HG02642 (cell line): ENCODE results near the gene SEPTIN14.
"Not testable (repeated sequence)": the region's sequence is repeated elsewhere in the genome, so short reads cannot be mapped to it uniquely, and the experiment has no call there.

ENCODE experiments used
- ATAC-seq: cut with Tn5 transposase; IDR thresholded peaks from one replicate; pipeline ENCODE4 v1.9.1; 2021; ENCODE audit warnings: mild to moderate bottlenecking; ENCODE audit not compliant: unreplicated experiment, poor library complexity

The SEPTIN14 gene

GRCh38 chr7:55786901-55787300 lies 75.7 kb downstream of the SEPTIN14 start:
- no peak for ATAC-seq

GRCh38 chr7:55785444-55785843 lies 77.1 kb downstream of the SEPTIN14 start:
- not testable (repeated sequence) for ATAC-seq

- ATAC-seq, result no peak
Observed at GRCh38 chr7:55784151-55784550, 78.4 kb downstream of the SEPTIN14 start.

GRCh38 chr7:55778631-55779030 lies 83.9 kb downstream of the SEPTIN14 start:
- no peak for ATAC-seq

- ATAC-seq, result no peak
Observed at GRCh38 chr7:55776196-55776595, 86.4 kb downstream of the SEPTIN14 start.

GRCh38 chr7:55775051-55775420 lies 87.5 kb downstream of the SEPTIN14 start:
- ATAC-seq, result no peak

GRCh38 chr7:55774327-55775050 lies 88.1 kb downstream of the SEPTIN14 start:
- ATAC-seq, result no peak

- ATAC-seq, result no peak
Observed at GRCh38 chr7:55770778-55771177, 91.8 kb downstream of the SEPTIN14 start.

- not testable (repeated sequence) for ATAC-seq
Observed at GRCh38 chr7:55753274-55753862, 109.2 kb downstream of the SEPTIN14 start.

- not testable (repeated sequence) for ATAC-seq
Observed at GRCh38 chr7:55744706-55745105, 117.8 kb downstream of the SEPTIN14 start.
